SK-N-SH treated with all-trans-retinoic acid at 6 μM for 48 hours (cell line): ENCODE results near the gene OTOF.

Source experiments
- ARNTL ChIP-seq: fragments of 450-650 bp; formaldehyde crosslinking; IDR thresholded peaks from 2 replicates; pipeline ENCODE4 v1.5.0; 2020; ENCODE audit warnings: low read depth, mild to moderate bottlenecking, moderate library complexity, borderline replicate concordance
- CSDC2 ChIP-seq: fragments of 250-450 bp; sonication (Bioruptor Pico); IDR thresholded peaks from 2 replicates; pipeline ENCODE4 v1.5.0; 2020; ENCODE audit warnings: mild to moderate bottlenecking, moderate library complexity
- PPARA ChIP-seq: fragments of 250-450 bp; sonication (Bioruptor Pico); IDR thresholded peaks from 2 replicates; pipeline ENCODE4 v1.5.0; 2020; ENCODE audit warnings: mild to moderate bottlenecking, borderline replicate concordance
- SNAI2 ChIP-seq: fragments of 250-450 bp; sonication (Bioruptor Pico); IDR thresholded peaks from 2 replicates; pipeline ENCODE4 v1.5.0; 2020; ENCODE audit warnings: mild to moderate bottlenecking, moderate library complexity
- TF ChIP-seq, protein P1 (sequence below): fragments of 250-450 bp; sonication (Bioruptor Pico); IDR thresholded peaks from 2 replicates; pipeline ENCODE4 v1.8.0; 2020; ENCODE audit warnings: mild to moderate bottlenecking, moderate library complexity, borderline replicate concordance

DNA sequence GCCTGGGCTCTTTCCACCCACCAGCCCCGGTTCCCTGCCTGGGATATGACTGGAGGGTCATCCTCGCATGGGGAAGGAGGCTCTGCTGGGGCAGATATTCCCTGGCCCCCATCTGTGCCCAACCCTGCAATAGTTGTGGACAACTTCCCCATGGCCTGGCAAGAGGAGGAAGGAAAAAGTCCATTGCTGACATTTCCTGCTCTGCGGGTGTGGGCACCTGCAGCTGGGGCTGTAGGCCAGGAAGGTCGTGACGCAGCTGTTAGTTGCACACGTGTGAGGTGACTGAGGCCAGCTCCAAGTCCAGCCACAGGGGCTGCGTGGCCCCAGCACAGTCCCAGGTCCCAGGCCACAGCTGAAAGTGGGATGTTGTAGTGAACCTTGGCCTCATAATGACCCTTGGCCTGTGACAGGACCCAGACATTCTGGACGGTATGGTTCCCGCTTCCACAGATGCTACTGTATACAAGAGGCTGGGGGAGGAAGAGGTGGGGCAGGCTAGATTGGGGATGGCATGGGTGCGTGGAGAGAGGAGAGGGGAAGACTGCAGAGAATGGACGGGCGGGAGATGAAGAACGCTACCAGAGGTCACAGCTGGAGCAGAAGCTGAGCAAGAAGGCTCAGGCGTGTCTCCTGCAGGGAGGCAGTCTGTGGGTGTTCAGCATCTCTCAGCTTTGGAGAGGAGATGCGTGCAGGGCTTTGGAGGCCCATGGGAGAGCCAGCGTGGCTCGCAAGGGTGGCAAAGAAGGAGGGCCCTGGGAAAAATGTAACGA lies 22.1 kb downstream of the OTOF start:
- no peak for TF ChIP-seq PPARA
- TF ChIP-seq, protein P1, sequence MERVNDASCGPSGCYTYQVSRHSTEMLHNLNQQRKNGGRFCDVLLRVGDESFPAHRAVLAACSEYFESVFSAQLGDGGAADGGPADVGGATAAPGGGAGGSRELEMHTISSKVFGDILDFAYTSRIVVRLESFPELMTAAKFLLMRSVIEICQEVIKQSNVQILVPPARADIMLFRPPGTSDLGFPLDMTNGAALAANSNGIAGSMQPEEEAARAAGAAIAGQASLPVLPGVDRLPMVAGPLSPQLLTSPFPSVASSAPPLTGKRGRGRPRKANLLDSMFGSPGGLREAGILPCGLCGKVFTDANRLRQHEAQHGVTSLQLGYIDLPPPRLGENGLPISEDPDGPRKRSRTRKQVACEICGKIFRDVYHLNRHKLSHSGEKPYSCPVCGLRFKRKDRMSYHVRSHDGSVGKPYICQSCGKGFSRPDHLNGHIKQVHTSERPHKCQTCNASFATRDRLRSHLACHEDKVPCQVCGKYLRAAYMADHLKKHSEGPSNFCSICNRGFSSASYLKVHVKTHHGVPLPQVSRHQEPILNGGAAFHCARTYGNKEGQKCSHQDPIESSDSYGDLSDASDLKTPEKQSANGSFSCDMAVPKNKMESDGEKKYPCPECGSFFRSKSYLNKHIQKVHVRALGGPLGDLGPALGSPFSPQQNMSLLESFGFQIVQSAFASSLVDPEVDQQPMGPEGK (CRISPR knock-in tag) = no peak
- TF ChIP-seq SNAI2 (CRISPR knock-in tag) = no peak
- no peak for TF ChIP-seq CSDC2 (CRISPR knock-in tag)
- no peak for TF ChIP-seq ARNTL (CRISPR knock-in tag)
